ENCODE measurements around the gene SMCO2. TPM values are rescaled to one million over a fixed set of nuclear protein-coding genes. Genes with fewer than 3 reads are reported as not detected.

SMCO2 gene
- polyA plus RNA-seq, 3 donors: 17.4 TPM; not detected in 2

GRCh38 chr12:27499377-27499776 is 52.8 kb downstream of the SMCO2 start:
- Histone ChIP-seq H2AFZ (ENCODE audit: insufficient read depth, low read depth, low read length, poor library complexity, severe bottlenecking) (no peak overlapping the region), H3K9me3 (replicated peaks in 1 of 2; ENCODE audit: control insufficient read depth in 1 of 2, insufficient read depth in 1 of 2, low read length in 2 of 2) (no peaks in the 10 kb centered on the region), H3K27ac (ENCODE audit: low read depth in 1 of 2, low read length in 2 of 2) (no peak overlapping the region), H3K27me3 (ENCODE audit: control insufficient read depth in 2 of 2, insufficient read depth in 2 of 2, low read length in 2 of 2) (no peaks in the 10 kb centered on the region), H3K4me3 (replicated peaks in 1 of 3; ENCODE audit: low read depth in 2 of 3, low read length in 3 of 3) (no peak overlapping the region), H3K9ac (ENCODE audit: insufficient read depth, low read length, poor library complexity, severe bottlenecking) (no peak overlapping the region), H3K79me2 (ENCODE audit: insufficient read depth, low read length) (no peaks in the 10 kb centered on the region), H4K20me1 (ENCODE audit: insufficient read depth, low read length) (no peaks in the 10 kb centered on the region), H3K4me1 (ENCODE audit: control insufficient read depth in 1 of 2, insufficient read depth in 2 of 2, low read length in 2 of 2) (no peaks in the 10 kb centered on the region), H3K36me3 (replicated peaks in 1 of 2; ENCODE audit: control insufficient read depth in 1 of 2, insufficient read depth in 2 of 2, low read length in 2 of 2) (no peaks in the 10 kb centered on the region), H3K4me2 (replicated peaks; ENCODE audit: extremely low read depth, low read length, poor library complexity, severe bottlenecking) (no peak overlapping the region)
- no peaks in the 10 kb centered on the region for H3K27me3 Mint-ChIP-seq (ENCODE audit: low read depth in 3 of 3)
- H3K4me3 Mint-ChIP-seq: no peak overlapping the region
- DNase-seq: no peak
- no peak overlapping the region for H3K27ac Mint-ChIP-seq
- intact Hi-C loops (cut with micrococcal nuclease): no loop called here
- H3K4me1 Mint-ChIP-seq: no peaks in the 10 kb centered on the region
- H3K36me3 Mint-ChIP-seq: no peaks in the 10 kb centered on the region
- peaks cover 0 to 8% (median 3%) of the 10 kb centered on the region in 7 donors for H3K9me3 Mint-ChIP-seq
- WGBS (ENCODE audit: insufficient coverage): no CpG with 5 or more reads among the region's 3 CpGs
- TF ChIP-seq CTCF (IDR thresholded peaks at IDR 0.05): no peak

GRCh38 chr12:27500546-27500945 is 54.0 kb downstream of the SMCO2 start:
- DNase-seq: no peak
- Mint-ChIP-seq H3K27ac (no peak overlapping the region), H3K27me3 (ENCODE audit: low read depth in 3 of 3) (no peaks in the 10 kb centered on the region), H3K36me3 (no peaks in the 10 kb centered on the region), H3K4me1 (no peaks in the 10 kb centered on the region), H3K4me3 (no peak overlapping the region), H3K9me3 (peaks cover 0 to 8% (median 3%) of the 10 kb centered on the region in 7 donors)
- H4K20me1 ChIP-seq (ENCODE audit: insufficient read depth, low read length): no peaks in the 10 kb centered on the region
- H3K27ac ChIP-seq (ENCODE audit: low read depth in 1 of 2, low read length in 2 of 2): no peak overlapping the region
- intact Hi-C loops (cut with micrococcal nuclease): no loop called here
- H3K4me2 ChIP-seq (replicated peaks; ENCODE audit: extremely low read depth, low read length, poor library complexity, severe bottlenecking): no peak overlapping the region
- no peaks in the 10 kb centered on the region for H3K9me3 ChIP-seq (replicated peaks in 1 of 2; ENCODE audit: control insufficient read depth in 1 of 2, insufficient read depth in 1 of 2, low read length in 2 of 2)
- H3K27me3 ChIP-seq (ENCODE audit: control insufficient read depth in 2 of 2, insufficient read depth in 2 of 2, low read length in 2 of 2): no peaks in the 10 kb centered on the region
- no peak for TF ChIP-seq CTCF (IDR thresholded peaks at IDR 0.05)
- H3K4me3 ChIP-seq (replicated peaks in 1 of 3; ENCODE audit: low read depth in 2 of 3, low read length in 3 of 3): no peak overlapping the region
- no peak overlapping the region for H3K9ac ChIP-seq (ENCODE audit: insufficient read depth, low read length, poor library complexity, severe bottlenecking)
- WGBS (ENCODE audit: insufficient coverage): no CpG with 5 or more reads among the region's 3 CpGs
- no peaks in the 10 kb centered on the region for H3K4me1 ChIP-seq (ENCODE audit: control insufficient read depth in 1 of 2, insufficient read depth in 2 of 2, low read length in 2 of 2)
- no peak overlapping the region for H2AFZ ChIP-seq (ENCODE audit: insufficient read depth, low read depth, low read length, poor library complexity, severe bottlenecking)
- H3K36me3 ChIP-seq (replicated peaks in 1 of 2; ENCODE audit: control insufficient read depth in 1 of 2, insufficient read depth in 2 of 2, low read length in 2 of 2): no peaks in the 10 kb centered on the region
- H3K79me2 ChIP-seq (ENCODE audit: insufficient read depth, low read length): no peaks in the 10 kb centered on the region
